GM19328 (cell line): ENCODE data around the gene VGLL2.

ENCODE experiments used
- ATAC-seq: cut with Tn5 transposase; IDR thresholded peaks from one replicate; pipeline ENCODE4 v1.9.1; 2021; ENCODE audit warnings: mild to moderate bottlenecking, moderate library complexity; ENCODE audit not compliant: unreplicated experiment

Gene VGLL2

DNA sequence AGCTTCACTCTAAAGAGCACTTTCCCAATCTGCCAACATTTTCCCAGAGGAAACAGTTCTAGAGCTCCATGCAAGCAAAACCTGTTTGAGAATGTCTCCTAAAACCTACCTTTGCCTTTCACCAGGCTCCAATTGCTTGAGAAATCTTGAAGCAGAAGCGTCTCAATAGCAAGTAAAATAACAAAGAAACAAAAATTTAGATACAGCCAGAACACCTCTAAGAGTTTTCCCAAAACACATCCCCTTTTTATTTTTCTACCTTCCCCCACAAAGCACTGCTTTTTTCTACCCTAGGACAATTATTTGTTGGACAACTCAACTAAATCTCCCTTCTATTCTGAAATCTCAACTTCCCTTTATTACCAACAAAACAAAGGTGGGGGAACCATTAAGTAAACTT, 3.6 kb downstream of the VGLL2 start:
- ATAC-seq, result no peak

DNA sequence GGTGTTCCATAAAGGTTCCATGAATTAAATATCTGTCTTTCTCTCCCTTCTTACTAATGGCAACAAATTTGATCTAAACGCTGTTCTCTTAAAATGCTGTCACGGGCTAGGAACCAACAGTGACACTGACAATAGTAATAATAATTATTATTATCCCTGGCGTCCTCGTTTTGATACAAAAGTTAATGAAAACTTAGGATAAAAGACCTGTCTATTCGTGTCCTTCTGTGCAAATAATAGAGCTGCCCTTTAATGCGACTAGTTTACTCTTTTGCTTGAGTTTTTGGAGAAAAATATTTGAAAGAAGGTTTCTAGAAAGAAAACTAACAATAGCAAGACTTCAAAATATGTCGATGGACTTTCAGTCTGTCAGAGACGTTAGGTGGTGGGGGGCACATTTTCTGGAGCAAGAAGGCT, 4.3 kb downstream of the VGLL2 start:
- no peak for ATAC-seq

DNA sequence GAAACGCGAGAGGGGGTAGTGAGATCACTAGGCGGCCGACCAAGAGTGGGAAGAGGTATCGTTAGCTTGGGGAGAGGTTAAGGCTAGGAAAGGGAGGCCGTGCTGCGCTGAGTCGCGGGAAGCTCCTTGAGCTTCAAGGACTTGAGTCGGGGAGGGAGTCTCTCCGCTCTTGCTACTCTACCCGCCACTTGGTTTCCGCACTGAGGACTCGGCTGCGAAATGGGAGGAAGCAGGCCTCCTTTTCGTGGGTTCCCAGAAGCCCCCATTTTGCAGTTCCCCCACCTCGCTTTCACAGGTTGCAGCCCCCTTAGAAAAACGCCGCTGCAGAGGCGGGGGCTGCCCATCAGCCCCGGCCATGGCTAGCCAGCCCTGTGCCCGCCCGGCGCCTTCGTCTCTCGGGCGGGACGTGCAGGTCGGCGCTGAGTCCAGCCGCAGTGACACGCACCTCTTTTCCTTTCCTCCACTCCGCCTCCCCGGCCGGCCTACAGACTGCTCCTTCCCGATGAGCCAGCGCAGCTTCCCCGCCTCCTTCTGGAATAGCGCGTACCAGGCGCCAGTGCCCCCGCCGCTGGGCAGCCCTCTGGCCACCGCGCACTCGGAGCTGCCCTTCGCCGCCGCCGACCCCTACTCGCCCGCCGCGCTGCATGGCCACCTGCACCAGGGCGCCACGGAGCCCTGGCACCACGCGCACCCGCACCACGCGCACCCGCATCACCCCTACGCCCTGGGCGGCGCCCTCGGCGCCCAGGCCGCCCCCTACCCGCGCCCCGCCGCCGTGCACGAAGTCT, 4.9 kb downstream of the VGLL2 start:
- ATAC-seq, result no peak

DNA sequence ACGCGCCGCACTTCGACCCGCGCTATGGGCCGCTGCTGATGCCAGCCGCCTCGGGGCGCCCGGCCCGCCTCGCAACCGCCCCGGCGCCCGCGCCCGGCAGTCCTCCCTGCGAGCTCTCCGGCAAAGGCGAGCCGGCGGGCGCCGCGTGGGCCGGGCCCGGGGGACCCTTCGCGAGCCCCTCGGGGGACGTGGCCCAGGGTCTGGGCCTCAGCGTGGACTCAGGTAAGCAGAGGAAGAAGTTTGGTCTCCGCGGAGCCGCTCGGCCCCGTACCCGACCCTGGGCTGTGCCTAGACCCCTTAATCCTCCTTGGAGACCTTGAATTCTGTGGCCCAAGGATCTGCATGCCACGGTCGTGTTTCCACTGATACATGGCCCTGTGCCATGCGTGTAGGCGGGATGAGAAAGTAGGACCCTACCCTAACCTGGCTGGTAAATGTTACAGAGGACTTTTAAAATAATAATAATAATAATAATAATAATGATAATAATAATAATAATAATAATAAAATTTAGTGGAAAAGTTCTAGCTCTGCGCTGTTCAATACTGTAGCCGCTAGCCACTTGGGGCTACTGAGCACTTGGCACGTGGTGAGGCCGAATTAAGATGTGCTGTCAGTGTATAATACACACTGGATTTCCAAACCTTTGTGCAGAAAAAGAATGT, 5.6 kb downstream of the VGLL2 start:
- no peak for ATAC-seq

DNA sequence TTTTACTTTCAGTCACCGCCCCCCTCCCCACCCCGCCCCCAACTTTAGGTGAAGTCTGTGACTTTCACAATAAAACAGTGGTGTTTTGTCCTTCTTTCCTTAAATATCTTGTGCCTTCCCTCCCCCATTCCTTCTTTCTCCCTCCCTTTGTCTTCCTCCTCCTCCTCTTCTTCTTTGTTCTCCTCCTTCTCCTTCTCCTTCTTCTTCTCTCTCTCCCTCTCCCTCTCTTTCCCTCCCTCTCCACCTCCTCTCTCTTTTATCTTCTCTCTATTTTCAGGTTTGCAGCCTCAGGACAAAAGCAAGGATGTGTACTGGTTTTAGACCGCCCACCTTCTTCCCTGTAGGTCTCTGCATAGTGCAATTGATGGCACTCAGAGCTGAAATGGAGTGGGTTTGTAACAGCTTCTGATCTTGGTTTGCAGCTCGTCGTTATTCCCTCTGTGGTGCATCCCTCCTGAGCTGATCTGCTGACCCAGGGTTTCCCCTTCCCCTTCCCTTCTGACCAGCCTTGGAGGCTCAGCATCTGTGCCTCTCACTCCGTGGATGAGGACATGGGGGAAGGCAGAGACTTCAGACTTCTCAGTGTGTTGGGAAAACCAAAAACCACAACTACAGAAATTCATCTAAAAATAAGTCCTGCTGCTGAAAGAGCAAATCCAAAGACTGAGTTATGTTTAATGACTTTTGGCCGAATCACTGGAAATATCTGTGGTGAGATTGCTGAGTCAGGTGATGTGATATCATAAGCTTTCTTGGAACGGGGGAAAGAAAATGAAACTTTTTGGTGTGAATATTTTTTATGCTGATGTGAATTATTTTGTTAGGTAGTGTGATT, 6.9 kb downstream of the VGLL2 start:
- ATAC-seq, result no peak

DNA sequence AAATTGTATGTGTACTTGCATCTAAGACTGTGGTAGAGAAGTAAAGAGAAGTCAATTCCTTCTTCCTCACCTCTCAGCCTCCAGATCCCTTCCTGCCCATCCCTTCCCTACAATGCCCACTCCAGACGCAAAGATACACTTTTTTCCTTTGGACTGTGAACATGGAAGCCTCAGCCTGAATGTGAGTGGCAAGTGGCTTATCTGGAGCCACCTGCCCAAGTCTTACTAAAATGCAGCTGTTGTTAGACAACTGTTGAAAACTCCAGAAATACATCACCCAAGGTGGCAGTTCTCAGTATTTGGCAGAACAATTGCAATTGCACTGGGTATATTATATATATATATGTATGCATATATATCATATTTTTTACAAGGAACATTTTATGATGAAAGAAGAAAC, 7.5 kb downstream of the VGLL2 start:
- ATAC-seq, result no peak

DNA sequence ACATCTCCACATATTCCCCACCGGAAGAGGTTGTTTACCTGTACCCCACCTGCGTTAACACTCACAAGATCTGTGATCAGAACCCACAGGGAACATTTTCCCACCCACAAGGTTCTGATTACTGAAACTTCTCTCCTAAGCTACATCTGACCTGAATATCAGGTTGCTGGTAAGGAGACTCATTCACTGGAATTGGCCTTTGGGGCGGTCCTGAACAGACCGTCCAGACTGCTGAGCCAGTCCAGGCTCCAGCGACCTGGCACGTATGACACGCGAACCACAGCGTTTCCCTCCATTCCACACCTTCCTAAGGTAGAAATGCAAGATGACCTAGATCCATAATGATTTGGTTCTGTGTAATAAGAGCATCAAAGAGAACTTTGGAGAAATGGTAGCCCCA, 9.8 kb downstream of the VGLL2 start:
- no peak for ATAC-seq

DNA sequence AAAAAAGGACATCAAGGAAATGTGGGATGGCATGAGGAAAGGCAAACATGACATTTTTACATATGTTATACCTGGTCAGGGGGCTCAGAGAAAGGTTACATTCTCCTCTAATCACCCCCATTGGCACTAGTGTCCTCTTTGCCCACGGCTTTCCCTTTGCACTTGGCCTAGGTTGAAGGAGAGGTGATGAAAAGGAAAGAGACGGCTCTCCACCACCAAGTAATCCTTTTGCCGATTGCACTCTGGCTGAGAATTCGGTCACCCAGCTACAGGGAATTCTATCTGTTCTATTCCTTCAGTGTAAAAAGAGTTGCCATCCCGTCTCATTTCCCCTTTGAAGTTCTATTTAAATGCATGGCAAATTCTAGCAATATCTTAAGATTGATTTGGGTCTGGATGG, 10.4 kb downstream of the VGLL2 start:
- ATAC-seq, result no peak

DNA sequence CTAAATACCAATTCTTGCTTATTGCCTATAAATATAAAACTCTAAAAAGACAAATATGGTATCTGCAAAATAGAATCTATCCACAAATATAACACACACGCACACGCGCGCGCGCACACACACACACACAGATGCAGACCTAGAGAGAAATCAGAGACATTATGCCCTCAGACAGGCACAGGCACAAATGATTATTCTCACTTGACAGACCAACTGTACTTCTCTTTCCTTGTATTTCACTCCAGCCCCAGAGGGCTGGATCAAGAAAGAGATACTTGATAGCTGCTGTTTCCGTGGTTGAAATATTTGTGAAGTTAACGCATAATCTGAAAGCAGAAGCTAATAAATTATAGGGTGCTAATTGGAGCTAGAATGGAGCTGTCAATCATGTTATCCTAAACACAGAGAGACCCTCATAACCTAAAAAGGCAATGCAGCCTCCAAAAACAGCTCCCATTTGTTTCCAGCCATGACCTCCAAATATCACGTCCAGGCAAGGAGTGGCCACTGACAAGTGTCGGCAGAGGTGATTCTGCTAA, 11.5 kb downstream of the VGLL2 start:
- no peak for ATAC-seq

DNA sequence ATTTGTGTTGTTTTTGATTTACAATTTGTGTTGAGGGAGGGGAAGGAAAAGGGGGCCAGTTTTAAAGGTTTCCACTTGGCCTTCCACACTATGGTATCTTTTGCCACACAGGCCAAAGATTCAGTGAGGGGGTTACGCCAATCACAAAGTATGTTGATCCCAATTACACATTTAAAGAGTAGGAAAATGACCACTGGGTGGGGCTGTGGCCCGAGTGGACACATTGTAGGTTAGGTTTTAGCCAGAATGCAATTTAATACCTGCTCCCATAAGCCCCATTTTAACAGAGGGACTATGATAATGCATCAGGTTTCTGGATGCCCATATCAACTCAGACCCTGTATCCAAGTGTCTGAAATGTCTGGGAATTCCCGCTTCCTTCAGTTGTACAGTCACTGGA, 15.6 kb downstream of the VGLL2 start:
- ATAC-seq, result no peak

DNA sequence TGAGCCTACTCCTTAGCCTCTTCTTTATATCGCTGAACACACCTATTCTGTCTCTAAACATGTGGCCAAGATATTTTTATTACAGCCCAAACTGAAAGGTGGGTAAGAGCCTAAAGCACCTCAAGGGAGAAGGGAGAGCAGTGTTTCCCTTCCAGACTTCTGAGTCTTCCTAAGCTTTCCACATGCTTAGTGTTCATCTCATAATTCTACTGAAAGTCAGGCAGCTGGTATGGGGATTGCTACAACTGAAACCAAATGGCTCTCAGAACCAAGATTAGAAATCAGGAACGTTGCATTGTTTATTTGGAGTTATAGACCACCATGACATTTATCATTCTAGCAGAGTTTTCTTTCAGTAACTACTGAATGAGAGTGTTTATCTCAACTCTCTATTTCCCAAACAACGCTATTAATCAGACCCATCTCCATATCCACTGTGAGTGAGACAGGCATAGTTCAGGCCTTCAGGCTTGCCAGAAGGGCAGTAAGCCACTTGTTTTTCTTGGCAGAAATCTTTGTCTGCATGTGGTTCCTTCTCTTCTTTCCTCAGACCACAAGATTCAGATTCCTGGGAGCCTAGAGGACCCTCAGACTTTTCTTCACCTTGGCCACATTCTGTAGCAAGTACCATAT, 22.8 kb downstream of the VGLL2 start:
- no peak for ATAC-seq

DNA sequence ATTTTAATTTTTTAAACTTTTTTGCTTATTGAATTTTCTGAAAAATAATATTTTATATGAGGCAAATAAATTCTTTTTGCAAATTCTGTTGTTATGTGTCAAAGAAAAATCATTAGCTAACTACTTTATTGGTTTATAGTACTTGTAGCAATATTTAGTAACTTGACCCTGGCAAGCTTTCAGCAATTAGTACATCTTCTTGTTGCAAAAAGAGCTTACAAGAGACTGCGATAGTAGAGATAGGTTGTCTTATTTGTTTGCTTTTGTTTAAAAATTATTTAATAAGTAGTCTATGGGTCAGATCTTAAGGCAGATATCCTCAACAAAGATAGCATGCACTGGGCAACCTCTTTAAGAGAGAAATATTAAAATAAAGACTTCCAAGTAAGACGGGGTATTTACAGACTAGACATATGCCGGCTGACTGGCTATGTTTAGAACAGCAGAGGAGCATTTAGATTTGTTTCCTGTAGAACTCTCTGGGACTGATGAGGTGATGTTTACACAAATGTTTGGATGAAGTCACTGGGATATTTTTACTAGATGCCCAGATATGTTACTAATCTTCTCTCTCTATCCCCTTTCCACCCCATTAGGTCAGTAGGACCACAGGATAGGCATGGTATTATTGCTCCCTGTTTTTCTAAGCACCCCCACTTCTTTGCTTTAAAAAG, 25.0 kb downstream of the VGLL2 start:
- no peak for ATAC-seq

DNA sequence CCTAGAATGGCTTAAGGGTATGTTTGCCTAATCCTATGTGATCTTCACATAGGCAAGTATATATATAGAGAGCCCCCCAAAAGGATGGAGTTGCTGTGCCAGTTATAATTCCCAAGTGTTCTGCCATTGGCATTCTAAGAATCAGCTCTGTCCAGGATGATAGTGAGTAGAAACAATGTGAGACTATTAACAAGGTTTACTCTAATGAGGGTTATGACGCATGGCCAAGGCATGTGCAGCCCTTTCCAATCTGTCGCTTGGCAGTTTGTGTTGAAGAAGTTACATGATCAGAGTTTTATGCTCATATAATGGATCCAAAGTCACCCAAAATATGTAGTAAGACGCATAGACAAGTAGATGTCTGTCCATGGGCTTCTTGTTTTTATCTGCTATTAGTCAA, 33.6 kb downstream of the VGLL2 start:
- no peak for ATAC-seq

DNA sequence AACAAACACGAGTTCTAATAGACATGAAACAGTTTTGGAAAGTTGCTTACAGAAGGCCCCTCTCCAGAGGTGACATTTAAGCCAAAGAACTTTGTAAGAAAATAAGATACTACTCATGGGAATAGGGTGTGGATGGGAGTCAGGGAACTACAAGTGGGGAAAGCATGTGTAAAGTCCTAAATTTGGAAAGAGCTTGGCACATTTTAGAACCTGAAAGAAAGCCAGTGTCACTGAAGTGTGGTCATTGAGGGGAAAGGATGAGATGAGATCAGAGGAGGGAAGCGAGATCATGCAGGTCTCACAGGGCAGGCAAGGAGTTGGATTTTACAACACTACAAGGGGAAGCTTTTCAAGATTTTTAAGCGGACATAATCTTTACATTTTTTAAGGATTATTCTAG, 38.0 kb downstream of the VGLL2 start:
- ATAC-seq, result no peak

DNA sequence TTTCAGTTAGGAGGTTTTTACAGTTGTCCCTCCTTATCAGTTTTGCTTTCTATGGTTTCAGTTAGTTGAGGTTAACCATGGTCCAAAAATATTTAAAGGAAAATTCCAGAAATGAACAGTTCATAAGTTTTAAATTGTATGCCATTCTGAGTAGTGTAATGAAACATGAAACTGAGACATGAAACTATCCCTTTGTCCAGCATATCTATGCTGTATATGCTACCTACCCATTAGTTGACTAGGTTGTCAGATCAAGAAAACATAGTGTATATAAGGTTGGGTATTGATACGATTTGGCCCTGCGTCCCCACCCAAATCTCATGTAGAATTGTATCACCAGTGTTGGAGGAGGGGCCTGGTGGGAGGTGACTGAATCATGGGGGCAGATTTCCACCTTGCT, 39.1 kb downstream of the VGLL2 start:
- ATAC-seq, result no peak

DNA sequence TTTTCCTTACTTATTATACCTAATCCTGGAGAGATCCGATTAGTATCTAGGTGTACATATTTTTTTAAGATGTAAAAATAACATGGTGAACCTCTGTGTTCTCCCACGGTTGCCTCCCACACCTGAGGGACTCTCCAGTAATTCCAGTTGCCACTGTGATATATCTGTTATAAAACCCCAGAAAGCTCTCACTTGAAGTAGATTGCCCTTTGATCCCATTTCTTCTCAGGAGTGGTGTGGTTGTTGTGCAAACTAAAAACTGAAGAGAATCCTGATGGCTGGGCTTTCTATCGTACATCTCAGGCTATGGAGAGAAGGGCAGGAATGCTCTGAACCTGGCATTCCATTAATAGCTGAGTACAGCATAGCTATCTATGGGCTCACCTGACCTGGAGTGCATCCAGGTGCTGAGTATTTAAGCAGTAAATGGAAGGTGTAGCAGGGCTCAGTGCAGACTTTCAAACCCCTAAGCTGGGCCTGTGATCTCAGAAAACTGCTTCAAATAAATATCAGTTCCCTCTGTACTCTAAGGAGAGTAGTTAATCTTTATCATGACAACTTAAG, 41.0 kb downstream of the VGLL2 start:
- ATAC-seq, result no peak

DNA sequence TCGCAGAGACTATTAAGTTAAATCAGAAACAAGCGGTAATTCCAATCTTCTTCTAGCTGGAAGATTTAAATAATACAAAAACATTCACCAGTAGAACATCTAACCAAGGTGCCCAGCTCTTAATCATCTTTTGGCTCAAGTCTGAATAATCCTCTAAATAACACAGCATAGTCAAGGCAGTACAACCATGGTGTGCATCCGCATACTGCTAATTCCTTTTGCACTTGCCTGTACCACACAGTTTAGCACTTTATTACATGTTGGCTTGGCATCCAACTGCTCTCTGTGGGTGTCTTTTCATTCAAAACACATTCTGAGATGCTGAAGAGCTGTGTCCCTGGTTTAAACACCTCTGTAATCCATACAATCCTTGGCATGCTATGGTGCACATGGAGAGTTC, 42.3 kb downstream of the VGLL2 start:
- no peak for ATAC-seq

DNA sequence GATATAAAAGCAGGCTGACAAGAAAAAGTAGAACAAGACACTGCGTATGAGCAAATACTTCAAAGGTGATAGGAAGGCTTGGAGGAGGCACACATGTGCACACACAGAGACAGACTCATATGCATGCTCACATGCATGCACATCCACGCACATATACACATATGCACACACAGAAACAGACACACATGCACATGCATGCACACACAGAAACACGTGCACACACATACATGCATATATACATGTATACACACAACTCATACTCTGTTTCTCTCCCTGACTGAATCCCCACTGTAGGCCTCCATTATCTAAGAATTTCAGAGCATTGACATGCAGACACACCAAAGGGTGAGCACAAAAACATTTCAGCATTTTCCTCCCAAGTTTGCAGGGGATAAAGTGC, 43.7 kb downstream of the VGLL2 start:
- no peak for ATAC-seq

DNA sequence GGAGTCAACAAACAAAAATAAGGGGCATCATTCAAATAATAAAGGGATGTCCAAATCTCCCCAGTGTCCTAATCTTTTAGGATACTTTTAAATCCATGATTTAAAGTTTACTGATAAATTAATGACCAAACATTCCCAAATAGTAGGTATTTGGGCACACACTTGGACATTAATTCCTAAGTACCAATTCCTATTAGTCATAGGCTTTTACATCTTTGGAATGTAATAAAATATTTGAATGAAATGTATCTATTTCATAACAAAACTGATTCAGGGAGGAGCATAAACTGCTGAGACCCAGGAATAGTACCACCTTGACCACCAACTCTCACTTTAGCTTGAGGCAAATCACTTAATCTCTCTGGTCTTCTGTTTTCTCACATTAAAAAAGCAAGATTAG, 44.3 kb downstream of the VGLL2 start:
- ATAC-seq, result no peak

DNA sequence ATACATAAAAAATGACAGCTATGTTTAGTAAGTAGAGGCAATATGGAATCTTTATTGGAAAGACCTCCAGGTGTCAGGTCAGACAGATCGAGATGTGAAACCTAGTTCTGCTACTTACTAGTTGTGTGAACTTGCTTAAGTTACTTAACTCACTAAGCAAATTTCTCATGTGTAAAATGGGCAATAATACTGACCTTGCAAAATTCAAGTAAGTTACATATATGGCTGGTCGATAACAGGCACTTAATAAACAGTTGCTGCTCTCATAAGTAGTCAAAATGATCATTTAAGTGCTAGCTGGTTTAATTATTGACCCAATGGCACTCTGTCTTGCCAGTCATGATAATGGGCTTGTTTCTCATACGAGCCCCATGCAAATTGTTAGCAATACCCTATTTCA, 46.0 kb downstream of the VGLL2 start:
- no peak for ATAC-seq
